ENCODE results near the gene CYP8B1. TPM values are rescaled to one million over a fixed set of nuclear protein-coding genes. Genes with fewer than 3 reads are reported as not detected.

The CYP8B1 gene
- total RNA-seq, 1 donor = not detected

- DNase-seq (ENCODE audit: low read depth) = peak; percentile 77
- peak overlapping the region; percentile 49 for H3K4me3 ChIP-seq (ENCODE audit: low read depth, low read length)
- peak; percentile 94 for TF ChIP-seq CTCF (IDR thresholded peaks at IDR 0.05; ENCODE audit: insufficient read depth, low read length)
These were observed 36.1 kb downstream of the CYP8B1 start for GRCh38 chr3:42839616-42840015.

DNA sequence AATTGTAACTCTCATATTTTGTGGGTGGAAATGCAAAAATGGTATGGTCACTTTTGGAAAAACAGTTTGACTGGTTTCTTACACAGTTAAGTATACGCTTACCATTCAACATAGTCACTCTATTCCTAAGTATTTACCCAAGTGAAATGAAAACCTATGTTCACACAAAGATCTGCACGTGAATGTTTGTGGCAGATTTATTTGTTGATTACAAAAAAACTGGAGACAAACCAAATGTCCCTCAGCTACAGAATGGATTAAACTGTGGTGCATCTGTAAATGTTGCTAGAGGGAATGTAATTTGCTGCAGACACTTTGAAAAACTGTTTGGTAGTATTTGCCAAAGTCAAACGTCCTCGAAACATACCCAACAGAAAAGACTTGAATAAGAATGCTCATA lies 37.1 kb downstream of the CYP8B1 start:
- no peak for TF ChIP-seq CTCF (IDR thresholded peaks at IDR 0.05; ENCODE audit: insufficient read depth, low read length)
- DNase-seq (ENCODE audit: low read depth) = no peak
- H3K4me3 ChIP-seq (ENCODE audit: low read depth, low read length) = no peak overlapping the region

DNA sequence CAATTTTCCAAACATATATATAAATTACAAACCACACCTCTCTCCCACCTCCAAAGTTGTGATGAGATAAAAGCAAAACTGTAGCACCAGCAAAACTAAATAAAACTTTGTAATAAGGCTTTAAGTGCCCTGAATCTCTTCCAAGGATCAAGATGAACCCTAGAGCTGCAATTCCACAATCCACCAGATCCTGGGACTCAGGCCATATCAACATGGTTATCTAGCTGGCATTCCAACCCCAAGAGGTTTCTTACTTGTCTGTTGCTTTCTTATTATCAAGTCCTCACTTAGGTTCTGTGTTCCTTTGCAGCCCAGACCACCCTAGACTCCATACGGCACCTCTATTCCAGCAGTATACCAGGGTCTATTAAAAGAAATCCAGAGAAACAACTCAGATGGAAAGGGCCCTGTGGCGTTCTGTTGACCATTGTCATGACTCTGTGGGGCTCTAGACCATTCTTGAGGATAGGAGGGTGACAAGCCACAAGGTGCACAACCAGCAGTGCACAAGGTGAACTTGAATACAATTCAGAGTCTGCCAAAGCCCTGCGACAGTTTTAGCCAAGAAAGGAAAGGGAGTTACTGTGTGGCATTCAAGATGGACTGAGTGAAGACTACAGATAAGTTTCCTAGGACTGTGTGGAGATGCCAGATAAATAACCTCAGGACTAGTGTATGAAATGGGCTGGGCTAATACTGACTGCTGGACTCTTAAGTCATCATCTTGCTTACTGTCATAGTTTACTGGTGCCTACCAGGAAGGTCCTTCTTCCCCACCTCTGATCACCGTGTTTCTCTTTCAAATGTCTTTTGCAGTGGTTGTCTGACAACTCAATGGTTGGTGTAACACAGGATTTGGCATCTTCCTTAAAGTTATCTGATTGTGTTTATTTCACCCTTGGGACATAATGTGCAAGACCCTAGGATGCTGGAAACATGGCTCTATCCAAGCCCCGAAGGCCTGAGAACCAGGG lies 39.2 kb downstream of the CYP8B1 start:
- DNase-seq (ENCODE audit: low read depth) = no peak
- no peak overlapping the region for H3K4me3 ChIP-seq (ENCODE audit: low read depth, low read length)
- peak; percentile 29 for TF ChIP-seq CTCF (IDR thresholded peaks at IDR 0.05; ENCODE audit: insufficient read depth, low read length)

- H3K4me3 ChIP-seq (ENCODE audit: low read depth, low read length) = no peak overlapping the region
- TF ChIP-seq CTCF (IDR thresholded peaks at IDR 0.05; ENCODE audit: insufficient read depth, low read length) = peak; percentile 67
- DNase-seq (ENCODE audit: low read depth) = peak; percentile 58
These were observed 44.4 kb downstream of the CYP8B1 start for GRCh38 chr3:42831321-42831713.

DNA sequence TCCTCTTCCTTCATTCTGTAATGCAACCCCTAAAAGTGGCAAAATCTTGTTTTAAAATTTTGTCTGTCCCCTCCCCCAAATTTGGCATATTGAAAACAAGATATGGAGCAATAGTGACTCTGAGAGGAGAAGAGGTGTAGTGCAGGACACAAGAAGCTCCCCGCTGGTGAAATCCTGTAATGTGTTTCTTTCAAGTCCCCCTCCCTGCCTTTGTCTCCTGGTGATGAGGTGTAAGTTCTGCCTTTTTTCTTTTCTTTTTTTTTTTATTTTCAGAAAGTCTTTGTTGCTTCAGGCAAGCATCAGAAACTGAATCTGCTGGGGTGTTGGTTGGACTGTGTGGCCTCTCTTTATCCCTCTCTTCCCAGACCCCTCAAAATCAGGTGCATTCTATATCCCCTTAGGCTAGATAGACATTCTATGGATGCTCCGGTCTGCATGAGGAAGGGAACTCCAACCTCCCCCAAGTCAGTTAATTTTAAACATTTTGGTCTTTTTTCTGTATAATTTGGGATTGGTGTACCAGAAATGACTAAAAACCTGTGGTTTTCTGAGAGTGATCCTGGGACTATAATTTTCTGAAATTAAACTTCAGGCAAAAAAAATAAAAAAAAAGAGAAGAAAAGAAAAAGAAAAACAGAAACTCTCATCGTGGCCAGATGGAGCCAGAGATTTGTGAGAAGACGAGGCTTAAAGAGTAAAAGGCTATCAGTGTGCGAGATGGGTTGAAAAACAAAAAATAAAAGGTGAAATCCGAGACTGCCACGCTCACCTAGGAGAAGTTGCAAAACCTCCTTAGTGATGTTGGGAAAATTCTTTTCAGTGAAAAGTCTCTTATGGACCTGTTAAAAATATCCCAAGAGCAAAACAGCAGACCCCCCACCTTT lies 45.0 kb downstream of the CYP8B1 start:
- peak; percentile 43 for DNase-seq (ENCODE audit: low read depth)
- TF ChIP-seq CTCF (IDR thresholded peaks at IDR 0.05; ENCODE audit: insufficient read depth, low read length) = peak; percentile 58
- H3K4me3 ChIP-seq (ENCODE audit: low read depth, low read length) = no peak overlapping the region

DNA sequence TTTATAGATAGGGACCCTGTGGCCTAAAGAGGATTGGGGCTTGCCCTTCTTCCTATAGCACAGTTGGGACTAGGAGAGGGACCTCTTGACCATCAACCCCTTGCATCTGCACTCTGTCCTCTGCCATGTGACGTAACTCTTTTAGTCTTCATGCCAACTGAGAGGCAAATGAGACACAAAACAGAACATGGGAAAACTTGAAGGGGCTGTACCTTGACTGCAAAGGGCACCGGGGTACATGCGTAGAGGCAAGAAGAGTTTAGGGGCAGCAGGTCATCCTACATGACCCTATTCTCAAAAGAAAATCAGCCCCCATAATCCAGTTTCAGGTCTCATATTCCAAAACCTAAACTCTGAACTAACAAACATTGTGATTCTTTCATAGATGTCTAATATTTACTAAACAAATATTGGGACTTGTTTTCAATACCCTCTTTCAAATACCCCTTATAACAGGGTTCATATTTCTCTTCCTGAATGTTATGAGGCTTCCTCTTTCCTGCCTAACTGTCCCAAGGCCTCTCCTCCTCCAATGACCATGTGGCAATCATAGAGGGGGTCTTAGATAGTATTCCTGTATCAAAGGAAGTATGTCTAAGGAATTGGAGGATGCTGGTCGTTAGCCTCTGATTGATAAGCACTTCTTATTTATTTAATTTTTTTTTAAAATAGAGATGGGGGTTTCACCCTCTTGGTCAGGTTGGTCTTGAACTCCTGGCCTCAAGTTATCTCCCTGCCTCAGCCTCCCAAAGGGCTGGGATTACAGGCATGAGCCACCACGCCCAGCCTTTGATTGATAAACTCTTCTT lies 45.8 kb downstream of the CYP8B1 start:
- DNase-seq (ENCODE audit: low read depth) = no peak
- TF ChIP-seq CTCF (IDR thresholded peaks at IDR 0.05; ENCODE audit: insufficient read depth, low read length) = no peak
- no peak overlapping the region for H3K4me3 ChIP-seq (ENCODE audit: low read depth, low read length)
